Measurements from ENCODE around the gene PNLIPRP3. TPM values are rescaled to one million over a fixed set of nuclear protein-coding genes. Genes with fewer than 3 reads are reported as not detected.
A peak's percentile ranks its signal among the peaks of the same experiment; 100 is the strongest.

Gene PNLIPRP3
- total RNA-seq, 6 experiments from 2014 or later: not detected

- DNase-seq (no peak), ATAC-seq (peak in 2 of 4 donors; percentile 31 to 38)
- Histone ChIP-seq H3K27ac (no peak overlapping the region), H3K4me1 (no peaks in the 10 kb centered on the region), H3K36me3 (no peaks in the 10 kb centered on the region), H3K4me3 (no peak overlapping the region), H3K27me3 (no peaks in the 10 kb centered on the region), H3K9me3 (no peaks in the 10 kb centered on the region)
- intact Hi-C loops (cut with DNase I): no loop called here
- no peak for TF ChIP-seq POLR2A (IDR thresholded peaks at IDR 0.05)
- TF ChIP-seq CTCF (IDR thresholded peaks at IDR 0.05): no peak
- WGBS (ENCODE audit: insufficient coverage, low coverage, low lambda C conversion rate, missing lambda C conversion rate): 47% methylated on average over 6 of the region's 7 CpGs
Observed at GRCh38 chr10:116408719-116409118, 18.9 kb upstream of the PNLIPRP3 start.

GRCh38 chr10:116410351-116410750, 17.3 kb upstream of the PNLIPRP3 start:
- no peak for ATAC-seq
- intact Hi-C loops (cut with DNase I): no loop called here
- H3K4me1 ChIP-seq: no peaks in the 10 kb centered on the region
- TF ChIP-seq CTCF (IDR thresholded peaks at IDR 0.05): no peak
- TF ChIP-seq POLR2A (IDR thresholded peaks at IDR 0.05): no peak
- H3K4me3 ChIP-seq: no peak overlapping the region
- no peaks in the 10 kb centered on the region for H3K36me3 ChIP-seq
- no peak overlapping the region for H3K27ac ChIP-seq
- no peaks in the 10 kb centered on the region for H3K9me3 ChIP-seq
- WGBS (ENCODE audit: insufficient coverage, low coverage, low lambda C conversion rate, missing lambda C conversion rate): 67% methylated on average over 4 of the region's 5 CpGs
- DNase-seq: no peak
- no peaks in the 10 kb centered on the region for H3K27me3 ChIP-seq

GRCh38 chr10:116417821-116418220, 9.8 kb upstream of the PNLIPRP3 start:
- no peaks in the 10 kb centered on the region for H3K4me1 ChIP-seq
- TF ChIP-seq POLR2A (IDR thresholded peaks at IDR 0.05): no peak
- no peak for DNase-seq
- intact Hi-C loops (cut with DNase I): no loop called here
- ATAC-seq: no peak
- H3K36me3 ChIP-seq: no peaks in the 10 kb centered on the region
- H3K27ac ChIP-seq: no peak overlapping the region
- H3K4me3 ChIP-seq: no peak overlapping the region
- WGBS (ENCODE audit: insufficient coverage, low coverage, low lambda C conversion rate, missing lambda C conversion rate): 51% methylated on average over 2 of the region's 2 CpGs
- H3K9me3 ChIP-seq: no peaks in the 10 kb centered on the region
- no peaks in the 10 kb centered on the region for H3K27me3 ChIP-seq

GRCh38 chr10:116418389-116418788, 9.3 kb upstream of the PNLIPRP3 start:
- WGBS (ENCODE audit: insufficient coverage, low coverage, low lambda C conversion rate, missing lambda C conversion rate): 88% methylated on average over 1 of the region's 1 CpG
- H3K4me1 ChIP-seq: no peaks in the 10 kb centered on the region
- TF ChIP-seq POLR2A (IDR thresholded peaks at IDR 0.05): no peak
- no peak for TF ChIP-seq CTCF (IDR thresholded peaks at IDR 0.05)
- intact Hi-C loops (cut with DNase I): no loop called here
- no peak overlapping the region for H3K27ac ChIP-seq
- H3K27me3 ChIP-seq: no peaks in the 10 kb centered on the region
- ATAC-seq: no peak
- H3K36me3 ChIP-seq: no peaks in the 10 kb centered on the region
- DNase-seq: no peak
- H3K9me3 ChIP-seq: no peaks in the 10 kb centered on the region
- no peak overlapping the region for H3K4me3 ChIP-seq

- Histone ChIP-seq H3K27ac (no peak overlapping the region), H3K4me1 (no peaks in the 10 kb centered on the region), H3K9me3 (no peaks in the 10 kb centered on the region), H3K4me3 (no peak overlapping the region), H3K27me3 (no peaks in the 10 kb centered on the region), H3K36me3 (no peaks in the 10 kb centered on the region)
- ATAC-seq (no peak), DNase-seq (no peak)
- no peak for TF ChIP-seq POLR2A (IDR thresholded peaks at IDR 0.05)
- TF ChIP-seq CTCF (IDR thresholded peaks at IDR 0.05): no peak
- intact Hi-C loops (cut with DNase I): no loop called here
- 100% methylated on average over 1 of the region's 1 CpG for WGBS (ENCODE audit: insufficient coverage, low coverage, low lambda C conversion rate, missing lambda C conversion rate)
Observed at GRCh38 chr10:116421815-116422214, 5.8 kb upstream of the PNLIPRP3 start.
